GM18498 (cell line): Measurements from ENCODE around the gene GULP1.
"Not testable (repeated sequence)": the region's sequence is repeated elsewhere in the genome, so short reads cannot be mapped to it uniquely, and the experiment has no call there.

Source experiments
- ATAC-seq: cut with Tn5 transposase; IDR thresholded peaks from one replicate; pipeline ENCODE4 v1.9.1; 2021; ENCODE audit warnings: mild to moderate bottlenecking, moderate library complexity; ENCODE audit not compliant: unreplicated experiment

The GULP1 gene

DNA sequence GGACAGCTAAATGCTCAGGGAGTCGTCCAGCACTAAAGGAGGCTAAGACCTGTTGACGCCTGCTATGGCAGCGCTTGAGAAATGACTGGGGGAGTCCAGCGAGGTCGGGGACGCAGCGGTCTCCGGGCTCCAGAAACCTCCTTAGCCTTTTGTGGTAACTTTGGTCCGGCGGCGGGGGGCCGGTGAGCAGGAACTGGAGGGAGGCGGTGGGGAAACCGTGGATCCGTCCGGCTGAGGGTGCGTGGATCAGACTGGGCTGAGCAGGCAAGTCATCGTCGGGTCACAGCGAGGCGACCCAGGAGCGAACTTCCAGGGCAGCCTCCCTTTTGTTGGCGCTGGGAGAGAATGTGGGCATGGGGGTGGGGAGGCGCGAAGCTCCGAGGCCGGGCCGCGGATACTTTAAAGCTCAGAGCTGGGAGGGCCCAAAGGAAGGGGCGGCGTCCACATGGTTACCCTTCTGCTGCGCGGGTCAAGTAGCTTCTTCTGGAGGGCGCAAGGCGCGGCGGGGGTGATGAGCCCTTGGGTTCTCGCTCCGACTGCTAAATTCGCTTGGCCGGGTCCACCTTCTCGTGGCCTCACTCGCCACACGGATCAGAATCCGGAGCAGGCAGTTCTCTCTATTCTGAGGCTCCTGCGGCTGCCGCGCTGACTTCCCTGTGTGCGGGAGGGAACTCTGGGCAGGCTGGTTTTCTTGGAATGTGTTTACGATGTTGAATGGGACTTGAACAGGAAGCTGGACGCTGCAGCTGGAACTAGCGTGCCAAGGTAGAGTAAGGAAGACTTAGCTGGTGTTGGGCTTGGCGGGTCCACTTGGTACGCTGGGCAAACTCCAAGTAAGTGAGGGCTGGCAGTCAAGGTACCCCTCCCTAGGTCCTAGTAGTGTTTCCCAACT, 920 bp downstream of the GULP1 start:
- ATAC-seq, result no peak

DNA sequence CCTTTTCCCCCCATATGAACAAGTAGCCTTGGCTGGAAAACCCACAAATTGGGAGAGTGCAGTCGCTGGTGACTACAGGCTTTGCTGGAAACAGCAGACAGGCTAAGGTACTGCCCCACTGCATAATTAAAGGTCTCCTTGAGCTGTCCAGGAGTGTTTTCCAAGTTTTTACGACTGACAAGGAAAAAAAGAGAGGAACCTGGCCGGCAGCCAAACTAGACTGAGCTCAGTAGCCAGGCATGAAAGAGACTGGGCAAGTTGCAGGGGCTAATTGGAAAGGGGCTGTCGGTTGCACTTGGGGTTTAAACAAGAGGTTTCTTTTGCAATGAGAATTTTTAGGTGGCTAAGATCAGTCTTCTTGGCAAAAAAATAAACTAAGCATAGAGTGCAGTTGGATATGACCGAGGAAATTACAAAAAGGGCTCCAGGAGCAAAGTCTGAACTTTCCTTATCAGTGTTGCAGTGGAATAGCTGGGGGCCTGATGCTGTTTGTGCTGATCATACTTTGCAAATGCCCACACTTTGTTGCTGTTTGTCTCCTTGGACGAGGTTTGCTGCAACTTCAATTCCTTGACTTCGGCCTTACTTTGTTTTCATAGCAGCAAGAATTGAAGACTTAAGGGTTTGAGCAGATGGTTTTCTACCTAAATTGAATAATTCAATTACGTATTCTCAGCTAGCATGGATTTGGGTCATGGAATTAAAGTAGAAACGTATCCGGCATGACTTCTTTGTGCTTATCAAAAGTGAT, 2.1 kb downstream of the GULP1 start:
- no peak for ATAC-seq

- ATAC-seq, result no peak
These were observed 2.8 kb downstream of the GULP1 start for GRCh38 chr2:188294352-188294926.

GRCh38 chr2:188295067-188295685, 3.5 kb downstream of the GULP1 start:
- no peak for ATAC-seq

DNA sequence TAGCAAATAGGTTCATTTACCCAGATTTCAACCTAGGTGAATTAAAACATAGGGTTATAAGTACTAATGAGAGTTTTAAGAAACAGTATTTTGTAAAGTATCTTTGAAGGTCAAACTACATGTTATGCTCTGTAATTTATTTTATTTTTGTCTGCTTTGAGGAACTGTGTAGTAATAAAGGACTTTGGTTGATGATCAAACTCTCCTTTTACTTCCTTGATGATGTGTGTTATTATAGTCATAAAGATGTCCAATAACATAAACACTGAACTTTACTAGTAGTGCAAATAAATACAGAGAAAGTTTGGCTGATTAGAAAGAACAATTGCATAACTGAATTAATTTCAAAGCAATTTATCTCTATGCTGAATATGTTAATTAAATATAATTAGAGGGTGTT, 6.3 kb downstream of the GULP1 start:
- ATAC-seq, result no peak

- not testable (repeated sequence) for ATAC-seq
These were observed 7.3 kb downstream of the GULP1 start for GRCh38 chr2:188298937-188299371.

DNA sequence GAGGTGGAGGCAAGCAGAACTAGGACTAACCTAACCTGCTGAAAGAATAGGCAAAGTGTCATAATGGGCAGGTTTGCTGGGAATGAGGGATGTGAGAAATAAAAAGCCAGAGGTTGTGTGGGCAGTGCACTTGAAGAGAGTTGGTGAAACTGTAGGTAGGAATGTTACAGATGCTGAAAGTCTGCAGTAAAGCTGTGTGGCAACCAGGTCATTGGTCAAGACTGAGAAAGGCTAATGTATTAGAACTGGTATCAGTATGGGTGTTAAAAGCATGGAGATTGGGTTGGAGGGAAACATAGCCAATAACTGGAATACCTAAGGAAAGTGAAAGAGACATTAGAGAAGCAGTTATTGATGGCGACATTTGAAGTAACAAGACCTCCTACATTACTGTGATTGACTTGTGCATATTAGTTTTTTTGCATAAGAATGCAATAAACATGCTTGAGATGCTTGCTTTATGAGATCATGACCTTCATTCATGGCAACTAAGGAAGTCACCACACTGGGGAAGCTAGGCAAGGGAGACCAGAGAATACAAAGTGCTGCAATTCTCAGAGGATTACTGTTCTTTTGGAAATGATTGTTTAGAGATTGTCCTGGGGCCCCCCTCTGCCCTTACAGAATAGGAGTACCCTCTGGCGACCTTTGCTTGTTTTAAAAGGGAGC, 11.8 kb downstream of the GULP1 start:
- ATAC-seq, result no peak

- ATAC-seq, result no peak
These were observed 13.6 kb downstream of the GULP1 start for GRCh38 chr2:188305271-188305670.

DNA sequence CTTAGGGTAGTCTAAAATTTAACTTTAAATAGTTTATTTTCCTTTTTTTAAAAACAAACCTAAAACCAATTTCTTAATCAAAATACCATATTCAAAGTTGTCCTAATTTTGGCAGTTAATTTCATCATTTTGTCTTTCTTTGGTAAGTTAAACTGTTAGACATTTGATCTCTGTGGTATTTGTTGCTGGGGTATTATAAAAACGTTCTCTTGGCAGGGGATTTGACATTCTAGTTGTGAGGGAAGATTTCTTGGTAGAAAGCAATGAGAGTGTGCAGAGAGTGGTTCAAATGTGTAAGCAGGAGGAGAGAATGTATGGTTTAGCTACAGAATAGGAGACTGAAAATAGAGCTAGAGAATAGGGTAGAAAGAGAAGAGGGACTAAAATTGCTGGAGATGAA, 14.6 kb downstream of the GULP1 start:
- ATAC-seq, result no peak

GRCh38 chr2:188307850-188308283, 16.2 kb downstream of the GULP1 start:
- ATAC-seq, result no peak

- no peak for ATAC-seq
These were observed 16.8 kb downstream of the GULP1 start for GRCh38 chr2:188308483-188308882.

DNA sequence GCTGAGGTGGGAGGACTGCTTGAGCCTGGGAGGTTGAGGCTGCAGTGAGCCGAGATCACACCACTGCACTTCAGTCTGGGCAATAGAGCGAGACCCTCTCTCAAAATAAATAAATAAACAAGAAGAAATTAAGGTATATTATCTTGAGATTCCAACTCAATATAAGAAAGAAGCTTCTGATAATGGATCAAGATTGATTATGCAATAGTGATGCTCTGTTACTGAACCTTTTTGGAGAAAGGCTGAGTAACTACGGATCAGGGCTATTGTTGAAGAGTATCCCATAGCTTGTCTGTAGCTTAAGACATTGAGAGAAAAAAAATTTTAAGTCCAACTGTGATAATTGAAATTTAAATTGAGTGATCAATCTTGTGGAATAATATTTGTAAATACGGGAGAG, 17.7 kb downstream of the GULP1 start:
- no peak for ATAC-seq

GRCh38 chr2:188314314-188315054, 22.8 kb downstream of the GULP1 start:
- ATAC-seq, result no peak

- no peak for ATAC-seq
These were observed 24.1 kb downstream of the GULP1 start for GRCh38 chr2:188315750-188316149.

DNA sequence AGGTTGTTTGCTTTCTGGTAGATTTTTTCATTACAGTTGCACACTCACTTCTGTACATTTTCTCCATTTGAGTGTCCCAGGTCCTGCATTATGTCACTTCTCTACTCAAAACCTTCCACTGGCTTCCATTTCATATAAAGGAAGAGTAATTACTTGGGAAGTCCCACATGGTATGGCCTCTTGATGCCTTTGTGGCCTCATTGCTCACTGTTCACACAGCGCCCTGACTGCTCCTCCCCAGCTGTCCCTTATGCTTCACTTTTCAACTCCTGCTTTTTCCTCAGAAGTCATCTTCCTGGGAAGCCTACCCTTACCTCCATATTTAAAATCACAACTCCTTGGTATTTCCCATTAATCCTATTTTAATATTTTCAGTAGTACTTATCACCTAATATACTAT, 24.7 kb downstream of the GULP1 start:
- no peak for ATAC-seq

GRCh38 chr2:188316791-188317423, 25.2 kb downstream of the GULP1 start:
- no peak for ATAC-seq

DNA sequence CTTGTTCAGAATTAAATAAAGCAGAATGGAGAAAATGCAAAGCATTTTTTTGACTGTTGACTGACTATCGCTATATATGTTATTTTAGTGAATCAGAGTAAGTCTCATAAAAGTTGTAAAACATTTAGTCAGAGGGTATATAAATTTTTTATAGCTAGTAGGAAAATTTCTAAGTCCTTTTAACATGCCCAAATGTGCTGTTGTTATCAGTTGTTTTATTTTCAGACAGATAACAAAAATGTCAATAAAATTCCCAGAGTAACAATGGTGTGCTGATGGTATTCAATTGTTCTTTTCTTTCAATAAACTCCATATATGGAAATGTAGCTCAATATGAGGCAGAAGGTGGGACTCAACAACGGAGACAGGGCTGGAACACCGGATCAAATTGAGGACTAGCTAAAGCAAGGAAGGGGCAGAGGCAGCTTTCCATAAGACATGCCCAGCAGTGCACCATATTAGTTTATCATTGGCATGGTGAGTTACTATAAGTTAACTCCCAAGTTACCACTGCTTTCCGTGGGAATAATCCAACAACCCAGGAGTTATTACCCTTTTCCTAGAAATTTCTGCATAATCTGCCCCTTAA, 26.6 kb downstream of the GULP1 start:
- no peak for ATAC-seq

DNA sequence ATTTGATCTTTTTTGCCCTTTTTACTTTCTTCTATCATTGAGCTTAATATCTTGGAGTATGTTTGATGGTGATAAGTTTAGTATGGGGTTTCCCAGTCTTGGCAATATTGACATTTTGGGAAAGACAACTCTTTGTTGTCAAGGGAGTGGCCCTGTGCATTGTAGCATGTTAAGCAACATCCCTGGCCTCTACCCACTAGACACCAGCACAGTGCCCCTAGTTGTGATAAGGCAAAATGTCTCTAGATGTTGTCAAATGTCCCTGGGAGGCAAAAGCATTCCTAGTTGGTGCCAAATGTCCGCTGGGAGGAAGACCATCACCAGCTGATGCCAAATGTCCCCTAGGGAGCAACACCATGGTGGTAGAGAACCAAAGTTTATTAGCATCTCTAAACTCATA, 28.2 kb downstream of the GULP1 start:
- no peak for ATAC-seq

DNA sequence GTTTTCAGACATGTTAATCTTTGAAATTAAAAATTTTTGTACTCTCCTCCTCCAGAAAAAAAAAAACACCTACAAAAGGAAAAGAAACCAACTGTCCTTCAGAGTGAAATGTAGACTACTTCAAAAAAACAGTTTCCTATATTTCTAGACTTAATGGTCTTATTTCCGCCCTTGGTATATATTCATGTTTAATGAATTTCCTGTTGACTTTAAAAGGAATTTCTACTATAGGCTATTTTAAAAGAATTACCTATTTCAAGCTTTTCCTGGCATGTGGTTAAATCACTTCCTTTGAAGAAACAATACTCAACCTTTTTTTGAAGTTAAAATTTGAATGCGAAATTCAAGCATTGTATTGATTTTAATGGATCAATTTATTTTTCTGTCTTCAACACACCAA, 29.2 kb downstream of the GULP1 start:
- no peak for ATAC-seq
